Parathyroid adenoma (tissue), 2 donors: ENCODE results near the gene TWNK.

Source experiments
- H2AFZ ChIP-seq: fragments of 300-600 bp; sonication (generic); one replicate; pipeline ENCODE4 v1.7.0; 2017; ENCODE audit warnings: antibody characterized with exemption, mild to moderate bottlenecking
- H3K27ac ChIP-seq: fragments of 300-600 bp; sonication (generic); one replicate; pipeline ENCODE4 v1.7.0; 2017
- H3K27me3 ChIP-seq: fragments of 300-600 bp; sonication (generic); one replicate; pipeline ENCODE4 v1.7.0; 2017; ENCODE audit warnings: low read length; ENCODE audit not compliant: control insufficient read depth, insufficient read depth
- H3K36me3 ChIP-seq: fragments of 300-600 bp; sonication (generic); one replicate; pipeline ENCODE4 v1.7.0; 2017; ENCODE audit warnings: low read length; ENCODE audit not compliant: control insufficient read depth, insufficient read depth
- H3K4me1 ChIP-seq: fragments of 300-600 bp; sonication (generic); one replicate; pipeline ENCODE4 v1.7.0; 2017; ENCODE audit warnings: control low read depth
- H3K4me2 ChIP-seq: fragments of 300-600 bp; sonication (generic); one replicate; pipeline ENCODE4 v1.7.0; 2017; ENCODE audit warnings: low read length
- H3K4me3 ChIP-seq: fragments of 300-600 bp; sonication (generic); one replicate; pipeline ENCODE4 v1.7.0; 2017; ENCODE audit warnings: low read depth, low read length
- H3K79me2 ChIP-seq: fragments of 300-600 bp; sonication (generic); one replicate; pipeline ENCODE4 v1.7.0; 2017; ENCODE audit warnings: control low read depth
- H3K9ac ChIP-seq: fragments of 300-600 bp; sonication (generic); one replicate; pipeline ENCODE4 v1.7.0; 2017; ENCODE audit warnings: mild to moderate bottlenecking
- H3K9me3 ChIP-seq: fragments of 300-600 bp; sonication (generic); one replicate; pipeline ENCODE4 v1.7.0; 2017; ENCODE audit warnings: low read length; ENCODE audit not compliant: control insufficient read depth
- TF ChIP-seq, protein P1 (sequence below): fragments of 300-600 bp; sonication (generic); IDR thresholded peaks from one replicate; pipeline ENCODE4 v1.7.0; 2017; ENCODE audit warnings: antibody characterized with exemption, mild to moderate bottlenecking
- donor health status: primary hyperparathyroidism.

The TWNK gene

DNA sequence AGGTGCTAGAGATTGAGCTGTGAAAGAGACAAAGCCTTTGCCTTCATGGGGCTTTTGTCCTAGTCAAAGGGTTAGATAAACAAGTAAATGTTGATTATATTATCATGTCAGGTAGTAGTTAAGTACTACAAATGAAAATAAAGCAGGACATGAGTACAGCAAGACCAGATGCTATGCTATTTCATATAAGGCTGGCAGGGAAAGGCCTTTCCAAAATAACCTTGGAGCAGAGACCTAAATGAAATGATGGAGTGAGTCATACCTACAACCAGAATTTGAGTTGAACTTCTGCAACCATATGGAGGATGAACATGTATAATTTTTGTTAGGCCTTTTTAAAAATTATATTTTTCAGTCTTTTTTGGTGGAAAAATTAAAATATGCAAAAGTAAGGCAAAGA is 41.6 kb upstream of the TWNK start:
- no peaks in the 10 kb centered on the region for H3K79me2 ChIP-seq
- TF ChIP-seq, protein P1, sequence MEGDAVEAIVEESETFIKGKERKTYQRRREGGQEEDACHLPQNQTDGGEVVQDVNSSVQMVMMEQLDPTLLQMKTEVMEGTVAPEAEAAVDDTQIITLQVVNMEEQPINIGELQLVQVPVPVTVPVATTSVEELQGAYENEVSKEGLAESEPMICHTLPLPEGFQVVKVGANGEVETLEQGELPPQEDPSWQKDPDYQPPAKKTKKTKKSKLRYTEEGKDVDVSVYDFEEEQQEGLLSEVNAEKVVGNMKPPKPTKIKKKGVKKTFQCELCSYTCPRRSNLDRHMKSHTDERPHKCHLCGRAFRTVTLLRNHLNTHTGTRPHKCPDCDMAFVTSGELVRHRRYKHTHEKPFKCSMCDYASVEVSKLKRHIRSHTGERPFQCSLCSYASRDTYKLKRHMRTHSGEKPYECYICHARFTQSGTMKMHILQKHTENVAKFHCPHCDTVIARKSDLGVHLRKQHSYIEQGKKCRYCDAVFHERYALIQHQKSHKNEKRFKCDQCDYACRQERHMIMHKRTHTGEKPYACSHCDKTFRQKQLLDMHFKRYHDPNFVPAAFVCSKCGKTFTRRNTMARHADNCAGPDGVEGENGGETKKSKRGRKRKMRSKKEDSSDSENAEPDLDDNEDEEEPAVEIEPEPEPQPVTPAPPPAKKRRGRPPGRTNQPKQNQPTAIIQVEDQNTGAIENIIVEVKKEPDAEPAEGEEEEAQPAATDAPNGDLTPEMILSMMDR = no peak
- H3K4me2 ChIP-seq = no peak overlapping the region
- H3K27ac ChIP-seq = no peak overlapping the region
- H3K36me3 ChIP-seq = no peaks in the 10 kb centered on the region
- no peaks in the 10 kb centered on the region for H3K27me3 ChIP-seq
- no peak overlapping the region for H3K9ac ChIP-seq
- H3K4me1 ChIP-seq = no peaks in the 10 kb centered on the region
- no peak overlapping the region for H2AFZ ChIP-seq
- no peak overlapping the region for H3K4me3 ChIP-seq
- H3K9me3 ChIP-seq = no peaks in the 10 kb centered on the region

DNA sequence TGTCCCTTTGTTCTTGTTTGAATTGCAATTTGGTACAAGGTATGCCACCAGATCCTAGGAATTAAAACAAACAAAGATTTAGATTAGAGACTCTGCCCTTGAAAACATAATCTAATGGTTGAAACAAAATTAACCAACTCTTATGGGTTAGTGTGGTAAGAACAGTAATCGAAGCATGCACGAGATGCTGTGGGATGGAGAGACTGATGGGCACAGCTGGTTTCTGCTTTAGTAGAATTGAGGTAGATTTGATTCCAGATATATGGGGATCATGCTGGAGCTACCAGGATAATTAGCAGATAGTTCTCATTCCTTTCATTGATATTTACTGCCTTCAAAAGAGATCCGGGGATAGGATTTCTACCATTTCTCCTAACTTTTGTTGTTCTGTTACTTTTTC is 38.4 kb upstream of the TWNK start:
- Histone ChIP-seq H3K4me2 (no peak overlapping the region), H3K79me2 (no peaks in the 10 kb centered on the region), H3K27ac (no peak overlapping the region), H3K9me3 (no peaks in the 10 kb centered on the region), H3K9ac (no peak overlapping the region), H3K4me3 (no peak overlapping the region), H3K36me3 (no peaks in the 10 kb centered on the region), H3K27me3 (no peaks in the 10 kb centered on the region), H2AFZ (no peak overlapping the region), H3K4me1 (no peaks in the 10 kb centered on the region)
- TF ChIP-seq, protein P1 = no peak

DNA sequence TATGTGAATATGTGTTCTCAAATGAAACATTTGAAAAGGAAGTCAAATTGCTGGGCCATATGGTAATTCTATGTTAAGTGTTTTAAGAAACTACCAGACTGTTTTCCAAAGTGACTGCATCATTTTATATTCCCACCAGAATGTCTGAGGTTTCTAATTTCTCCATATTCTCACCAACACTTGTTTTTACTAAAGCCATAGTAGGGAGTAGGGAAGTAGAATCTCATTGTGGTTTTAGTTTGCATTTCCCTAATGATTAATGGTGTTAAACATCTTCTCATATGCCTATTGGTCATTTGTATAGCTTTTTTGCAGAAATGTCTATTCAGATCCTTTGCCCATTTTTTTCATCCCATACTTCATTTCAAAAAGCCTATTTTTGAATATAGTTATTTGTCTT is 27.1 kb upstream of the TWNK start:
- no peaks in the 10 kb centered on the region for H3K9me3 ChIP-seq
- no peak overlapping the region for H2AFZ ChIP-seq
- no peaks in the 10 kb centered on the region for H3K79me2 ChIP-seq
- H3K27me3 ChIP-seq = no peaks in the 10 kb centered on the region
- TF ChIP-seq, protein P1 = no peak
- no peak overlapping the region for H3K27ac ChIP-seq
- no peaks in the 10 kb centered on the region for H3K4me1 ChIP-seq
- no peak overlapping the region for H3K4me2 ChIP-seq
- no peak overlapping the region for H3K9ac ChIP-seq
- H3K4me3 ChIP-seq = no peak overlapping the region
- H3K36me3 ChIP-seq = no peaks in the 10 kb centered on the region

DNA sequence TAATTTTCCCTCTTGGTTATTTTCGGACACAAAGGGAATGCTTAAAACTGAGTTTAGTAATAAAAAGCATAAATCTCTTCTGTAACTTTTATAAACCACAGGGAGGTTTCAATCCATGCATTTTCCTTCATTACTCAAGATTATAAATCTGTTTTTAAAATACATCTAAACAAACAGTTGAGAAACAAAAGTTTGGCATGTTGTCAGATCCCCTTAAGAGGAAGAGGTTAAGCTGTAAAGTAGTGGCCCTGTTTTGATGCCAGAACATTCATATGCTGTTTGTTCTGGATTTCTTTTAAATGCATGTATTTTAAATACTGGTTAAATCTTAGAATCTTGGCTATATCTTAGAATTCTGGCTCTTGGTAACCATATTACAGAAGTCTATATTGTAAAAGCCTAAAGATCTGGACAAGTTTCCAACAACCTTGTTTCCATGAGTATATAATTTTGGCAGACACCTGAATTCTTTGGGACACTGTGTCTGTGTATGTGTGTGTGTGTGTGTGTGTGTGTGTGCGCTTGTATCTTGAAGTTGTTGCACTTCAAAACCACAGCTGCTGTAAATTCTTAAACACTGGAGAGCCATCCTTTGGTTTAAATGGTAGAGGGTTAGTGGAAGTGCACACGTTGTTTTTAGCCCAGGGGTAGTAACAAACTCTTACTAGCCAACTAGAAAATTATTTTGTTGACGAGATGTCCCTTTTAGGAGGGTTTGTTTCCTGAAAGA is 24.8 kb upstream of the TWNK start:
- no peak overlapping the region for H3K4me2 ChIP-seq
- no peak overlapping the region for H3K9ac ChIP-seq
- H2AFZ ChIP-seq = no peak overlapping the region
- H3K9me3 ChIP-seq = no peaks in the 10 kb centered on the region
- H3K27me3 ChIP-seq = no peaks in the 10 kb centered on the region
- no peak overlapping the region for H3K4me3 ChIP-seq
- no peaks in the 10 kb centered on the region for H3K79me2 ChIP-seq
- TF ChIP-seq, protein P1 = no peak
- no peaks in the 10 kb centered on the region for H3K36me3 ChIP-seq
- H3K27ac ChIP-seq = no peak overlapping the region
- H3K4me1 ChIP-seq = no peaks in the 10 kb centered on the region

DNA sequence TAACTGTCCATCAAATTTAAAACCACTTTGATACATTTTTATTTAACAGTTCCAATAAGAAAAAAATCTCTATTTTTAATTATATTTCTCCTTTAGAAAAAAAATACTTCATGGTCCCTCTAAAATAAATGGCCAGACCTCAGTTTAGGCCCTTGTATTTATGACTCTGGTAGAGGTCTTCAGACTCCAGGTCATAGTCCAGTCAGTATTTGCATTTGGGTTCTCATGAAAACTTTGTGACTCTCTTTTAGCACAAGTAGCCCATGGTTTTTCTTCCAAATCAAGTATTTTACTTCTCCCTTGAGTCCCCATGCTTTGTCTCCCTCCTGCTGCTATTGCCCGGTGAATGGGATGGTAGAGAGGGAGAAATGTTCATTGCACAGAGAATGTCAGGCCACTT is 23.5 kb upstream of the TWNK start:
- no peak overlapping the region for H3K27ac ChIP-seq
- no peak overlapping the region for H3K4me3 ChIP-seq
- TF ChIP-seq, protein P1 = no peak
- H3K36me3 ChIP-seq = no peaks in the 10 kb centered on the region
- H3K9ac ChIP-seq = no peak overlapping the region
- no peaks in the 10 kb centered on the region for H3K9me3 ChIP-seq
- no peak overlapping the region for H3K4me2 ChIP-seq
- H3K27me3 ChIP-seq = no peaks in the 10 kb centered on the region
- no peaks in the 10 kb centered on the region for H3K79me2 ChIP-seq
- H3K4me1 ChIP-seq = peaks cover 7% of the 10 kb centered on the region
- no peak overlapping the region for H2AFZ ChIP-seq
